Measurements from ENCODE around the gene CHERP.

Gene CHERP

GRCh38 chr19:16527334-16527935 lies 14.8 kb downstream of the CHERP start:
- Histone ChIP-seq H2BK5ac (ENCODE audit: low read length) (no peak overlapping the region), H3K4me2 (ENCODE audit: low read length) (no peak overlapping the region), H3K56ac (ENCODE audit: low read length) (no peak overlapping the region), H3K27me3 (ENCODE audit: insufficient read depth, low read length, poor library complexity) (no peaks in the 10 kb centered on the region), H3K4me3 (ENCODE audit: low read length) (no peak overlapping the region), H3K4ac (ENCODE audit: low read depth, low read length) (no peak overlapping the region), H3K79me2 (ENCODE audit: control insufficient read depth, insufficient read depth, low read length) (no peaks in the 10 kb centered on the region), H2AK5ac (ENCODE audit: low read length) (no peak overlapping the region), H2BK120ac (ENCODE audit: low read depth, low read length) (no peak overlapping the region), H3K23ac (ENCODE audit: low read length) (no peak overlapping the region), H3K79me1 (ENCODE audit: low read length) (peaks cover 2% of the 10 kb centered on the region), H4K5ac (ENCODE audit: low read length) (no peak overlapping the region), H3K18ac (ENCODE audit: low read length) (no peak overlapping the region), H3K4me1 (ENCODE audit: control insufficient read depth, low read depth, low read length) (no peaks in the 10 kb centered on the region), H3K36me3 (ENCODE audit: control insufficient read depth, insufficient read depth, low read length) (peaks cover 29% of the 10 kb centered on the region), H4K8ac (ENCODE audit: low read depth, low read length) (no peak overlapping the region), H2BK15ac (replicated peaks; ENCODE audit: low read depth) (no peak overlapping the region), H3K27ac (ENCODE audit: low read depth, low read length) (no peak overlapping the region), H3K9ac (ENCODE audit: low read length) (no peak overlapping the region)
- no CpG with 5 or more reads among the region's 14 CpGs for WGBS (ENCODE audit: extremely low coverage, insufficient coverage, low lambda C conversion rate)
- DNase-seq = no peak

GRCh38 chr19:16525751-16526481 lies 16.3 kb downstream of the CHERP start:
- Histone ChIP-seq H3K79me2 (ENCODE audit: control insufficient read depth, insufficient read depth, low read length) (no peaks in the 10 kb centered on the region), H2BK5ac (ENCODE audit: low read length) (no peak overlapping the region), H3K27ac (ENCODE audit: low read depth, low read length) (no peak overlapping the region), H3K79me1 (ENCODE audit: low read length) (peaks cover 2% of the 10 kb centered on the region), H3K36me3 (ENCODE audit: control insufficient read depth, insufficient read depth, low read length) (peaks cover 26% of the 10 kb centered on the region), H4K8ac (ENCODE audit: low read depth, low read length) (no peak overlapping the region), H3K4ac (ENCODE audit: low read depth, low read length) (no peak overlapping the region), H4K5ac (ENCODE audit: low read length) (no peak overlapping the region), H3K27me3 (ENCODE audit: insufficient read depth, low read length, poor library complexity) (no peaks in the 10 kb centered on the region), H3K56ac (ENCODE audit: low read length) (no peak overlapping the region), H3K18ac (ENCODE audit: low read length) (no peak overlapping the region), H2BK15ac (replicated peaks; ENCODE audit: low read depth) (no peak overlapping the region), H3K9ac (ENCODE audit: low read length) (no peak overlapping the region), H3K4me3 (ENCODE audit: low read length) (no peak overlapping the region), H3K4me2 (ENCODE audit: low read length) (no peak overlapping the region), H2BK120ac (ENCODE audit: low read depth, low read length) (no peak overlapping the region), H2AK5ac (ENCODE audit: low read length) (no peak overlapping the region), H3K4me1 (ENCODE audit: control insufficient read depth, low read depth, low read length) (no peaks in the 10 kb centered on the region), H3K23ac (ENCODE audit: low read length) (no peak overlapping the region)
- no peak for DNase-seq
- WGBS (ENCODE audit: extremely low coverage, insufficient coverage, low lambda C conversion rate) = no CpG with 5 or more reads among the region's 29 CpGs

- H3K4ac ChIP-seq (ENCODE audit: low read depth, low read length) = no peak overlapping the region
- H3K79me1 ChIP-seq (ENCODE audit: low read length) = peaks cover 2% of the 10 kb centered on the region
- H2BK5ac ChIP-seq (ENCODE audit: low read length) = no peak overlapping the region
- H3K56ac ChIP-seq (ENCODE audit: low read length) = no peak overlapping the region
- no peaks in the 10 kb centered on the region for H3K79me2 ChIP-seq (ENCODE audit: control insufficient read depth, insufficient read depth, low read length)
- H3K27ac ChIP-seq (ENCODE audit: low read depth, low read length) = no peak overlapping the region
- H4K8ac ChIP-seq (ENCODE audit: low read depth, low read length) = no peak overlapping the region
- no peak overlapping the region for H3K9ac ChIP-seq (ENCODE audit: low read length)
- H3K27me3 ChIP-seq (ENCODE audit: insufficient read depth, low read length, poor library complexity) = no peaks in the 10 kb centered on the region
- DNase-seq = no peak
- H3K23ac ChIP-seq (ENCODE audit: low read length) = no peak overlapping the region
- H4K5ac ChIP-seq (ENCODE audit: low read length) = no peak overlapping the region
- H3K4me2 ChIP-seq (ENCODE audit: low read length) = no peak overlapping the region
- no peak overlapping the region for H3K4me3 ChIP-seq (ENCODE audit: low read length)
- WGBS (ENCODE audit: extremely low coverage, insufficient coverage, low lambda C conversion rate) = no CpG with 5 or more reads among the region's 54 CpGs
- no peak overlapping the region for H2AK5ac ChIP-seq (ENCODE audit: low read length)
- no peak overlapping the region for H2BK120ac ChIP-seq (ENCODE audit: low read depth, low read length)
- H2BK15ac ChIP-seq (replicated peaks; ENCODE audit: low read depth) = no peak overlapping the region
- no peaks in the 10 kb centered on the region for H3K4me1 ChIP-seq (ENCODE audit: control insufficient read depth, low read depth, low read length)
- H3K18ac ChIP-seq (ENCODE audit: low read length) = no peak overlapping the region
- peaks cover 25% of the 10 kb centered on the region for H3K36me3 ChIP-seq (ENCODE audit: control insufficient read depth, insufficient read depth, low read length)
Measured at GRCh38 chr19:16524991-16525734, 17.1 kb downstream of the CHERP start.

GRCh38 chr19:16522559-16523377 lies 19.5 kb downstream of the CHERP start:
- Histone ChIP-seq H4K8ac (ENCODE audit: low read depth, low read length) (no peak overlapping the region), H4K5ac (ENCODE audit: low read length) (no peak overlapping the region), H2BK5ac (ENCODE audit: low read length) (no peak overlapping the region), H3K27ac (ENCODE audit: low read depth, low read length) (no peak overlapping the region), H3K4ac (ENCODE audit: low read depth, low read length) (no peak overlapping the region), H3K56ac (ENCODE audit: low read length) (no peak overlapping the region), H3K23ac (ENCODE audit: low read length) (no peak overlapping the region), H2BK15ac (replicated peaks; ENCODE audit: low read depth) (no peak overlapping the region), H3K18ac (ENCODE audit: low read length) (no peak overlapping the region), H3K9ac (ENCODE audit: low read length) (no peak overlapping the region), H3K27me3 (ENCODE audit: insufficient read depth, low read length, poor library complexity) (no peaks in the 10 kb centered on the region), H3K79me2 (ENCODE audit: control insufficient read depth, insufficient read depth, low read length) (no peaks in the 10 kb centered on the region), H3K79me1 (ENCODE audit: low read length) (peaks cover under 1% of the 10 kb centered on the region), H3K36me3 (ENCODE audit: control insufficient read depth, insufficient read depth, low read length) (peaks cover 22% of the 10 kb centered on the region), H2BK120ac (ENCODE audit: low read depth, low read length) (no peak overlapping the region), H3K4me1 (ENCODE audit: control insufficient read depth, low read depth, low read length) (no peaks in the 10 kb centered on the region), H3K4me2 (ENCODE audit: low read length) (no peak overlapping the region), H3K4me3 (ENCODE audit: low read length) (no peak overlapping the region), H2AK5ac (ENCODE audit: low read length) (no peak overlapping the region)
- DNase-seq = no peak
- no CpG with 5 or more reads among the region's 25 CpGs for WGBS (ENCODE audit: extremely low coverage, insufficient coverage, low lambda C conversion rate)

GRCh38 chr19:16521715-16522289 lies 20.4 kb downstream of the CHERP start:
- no peak overlapping the region for H4K5ac ChIP-seq (ENCODE audit: low read length)
- no peak overlapping the region for H2AK5ac ChIP-seq (ENCODE audit: low read length)
- H3K79me1 ChIP-seq (ENCODE audit: low read length) = no peaks in the 10 kb centered on the region
- H2BK15ac ChIP-seq (replicated peaks; ENCODE audit: low read depth) = no peak overlapping the region
- DNase-seq = no peak
- H2BK5ac ChIP-seq (ENCODE audit: low read length) = no peak overlapping the region
- WGBS (ENCODE audit: extremely low coverage, insufficient coverage, low lambda C conversion rate) = no CpG with 5 or more reads among the region's 10 CpGs
- H3K18ac ChIP-seq (ENCODE audit: low read length) = no peak overlapping the region
- no peak overlapping the region for H3K56ac ChIP-seq (ENCODE audit: low read length)
- no peak overlapping the region for H3K4ac ChIP-seq (ENCODE audit: low read depth, low read length)
- H4K8ac ChIP-seq (ENCODE audit: low read depth, low read length) = no peak overlapping the region
- no peaks in the 10 kb centered on the region for H3K79me2 ChIP-seq (ENCODE audit: control insufficient read depth, insufficient read depth, low read length)
- no peak overlapping the region for H3K23ac ChIP-seq (ENCODE audit: low read length)
- peaks cover 22% of the 10 kb centered on the region for H3K36me3 ChIP-seq (ENCODE audit: control insufficient read depth, insufficient read depth, low read length)
- no peaks in the 10 kb centered on the region for H3K4me1 ChIP-seq (ENCODE audit: control insufficient read depth, low read depth, low read length)
- H3K27ac ChIP-seq (ENCODE audit: low read depth, low read length) = no peak overlapping the region
- H3K27me3 ChIP-seq (ENCODE audit: insufficient read depth, low read length, poor library complexity) = no peaks in the 10 kb centered on the region
- H3K4me2 ChIP-seq (ENCODE audit: low read length) = no peak overlapping the region
- H3K4me3 ChIP-seq (ENCODE audit: low read length) = no peak overlapping the region
- no peak overlapping the region for H2BK120ac ChIP-seq (ENCODE audit: low read depth, low read length)
- H3K9ac ChIP-seq (ENCODE audit: low read length) = no peak overlapping the region

Data from mesendoderm (in vitro differentiated cells).